Astrocyte of the cerebellum (primary cell): ENCODE data around the gene PDZD2.

Experiments
- DNase-seq: peaks from one replicate; pipeline ENCODE4 v3.0.0-alpha.2; 2011; ENCODE audit warnings: low read depth
- H3K4me3 ChIP-seq: 2 replicates; pipeline ENCODE4 v1.5.1; 2011; ENCODE audit warnings: mild to moderate bottlenecking, low read depth, low read length, moderate library complexity
- CTCF ChIP-seq: IDR thresholded peaks from 2 replicates; pipeline ENCODE4 v1.5.1; 2012; ENCODE audit warnings: low read length, low read depth, moderate library complexity, mild to moderate bottlenecking; ENCODE audit errors: missing control alignments
- in situ Hi-C: cut with HindIII; loops from 2 replicates; pipeline ENCODE4 v1.10.0; 2017; ENCODE audit warnings: low sequenced_read_pairs

PDZD2 gene

GRCh38 chr5:32144378-32145207 is 505.7 kb downstream of the PDZD2 start:
- TF ChIP-seq CTCF, result no peak
- in situ Hi-C loops, result no loop called here
- no peak for DNase-seq
- no peak overlapping the region for H3K4me3 ChIP-seq

GRCh38 chr5:32145378-32145777 is 506.4 kb downstream of the PDZD2 start:
- TF ChIP-seq CTCF, result no peak
- in situ Hi-C loops, result no loop called here

GRCh38 chr5:32147236-32147635 is 508.3 kb downstream of the PDZD2 start:
- in situ Hi-C loops, result no loop called here
- no peak overlapping the region for H3K4me3 ChIP-seq
- DNase-seq, result no peak
- no peak for TF ChIP-seq CTCF

More at GRCh38 chr5:32145378-32145777, 506.4 kb downstream of the PDZD2 start:
- no peak overlapping the region for H3K4me3 ChIP-seq
- no peak for DNase-seq

- no peak for DNase-seq
- in situ Hi-C loops, result no loop called here
- TF ChIP-seq CTCF, result no peak
- no peak overlapping the region for H3K4me3 ChIP-seq
These were observed 509.0 kb downstream of the PDZD2 start for GRCh38 chr5:32147959-32148358.

- in situ Hi-C loops, result no loop called here
- no peak overlapping the region for H3K4me3 ChIP-seq
- no peak for DNase-seq
- TF ChIP-seq CTCF, result no peak
These were observed 511.4 kb downstream of the PDZD2 start for GRCh38 chr5:32150366-32150765.

GRCh38 chr5:32151198-32151597 is 512.3 kb downstream of the PDZD2 start:
- no peak overlapping the region for H3K4me3 ChIP-seq
- TF ChIP-seq CTCF, result no peak
- in situ Hi-C loops, result no loop called here
- no peak for DNase-seq
